Adrenal gland (tissue), 12 donors: ENCODE measurements around the gene MORF4L1. TPM values are rescaled to one million over a fixed set of nuclear protein-coding genes. Genes with fewer than 3 reads are reported as not detected.
A peak's percentile ranks its signal among the peaks of the same experiment; 100 is the strongest.

ENCODE experiments used
- DNase-seq, 7 donors: peaks; one replicate each; pipeline ENCODE4 v3.0.0-alpha.2; 2019 to 2020
- H3K27ac ChIP-seq, 5 donors: fragments of 200-600 bp; sonication (generic) in 4 of 5; 1 replicate in 3 of 5; 2 replicates in 2 of 5; pipeline versions ENCODE4 v1.5.1 to v1.8.0; 2016 to 2020; ENCODE audit warnings: mild to moderate bottlenecking in 1 of 5
- H3K27me3 ChIP-seq: fragments of 200-600 bp; 2 replicates; pipeline ENCODE4 v1.8.0; 2021
- H3K36me3 ChIP-seq, 2 donors: fragments of 200-600 bp; replicated peaks in 1 of 2; 1 replicate in 1 of 2; 2 replicates in 1 of 2; pipeline versions ENCODE4 v1.5.1 to v1.8.0; 2018 to 2022
- H3K4me1 ChIP-seq, 2 donors: fragments of 200-600 bp; replicated peaks in 1 of 2; 1 replicate in 1 of 2; 2 replicates in 1 of 2; pipeline versions ENCODE4 v1.5.1 to v1.8.0; 2018 to 2021
- H3K4me3 ChIP-seq, 4 donors: fragments of 200-600 bp; sonication (generic) in 3 of 4; one replicate each; pipeline ENCODE4 v1.5.1; 2016 to 2018
- H3K9me3 ChIP-seq, 3 donors: fragments of 200-600 bp; sonication (generic) in 1 of 3; replicated peaks in 1 of 3; 1 replicate in 2 of 3; 2 replicates in 1 of 3; pipeline versions ENCODE4 v1.5.1 to v1.8.0; 2016 to 2021
- POLR2A ChIP-seq, 2 donors: fragments of 450-650 bp; IDR thresholded peaks; one replicate each; pipeline ENCODE4 v1.6.1; 2017; ENCODE audit warnings: antibody characterized with exemption in 2 of 2, mild to moderate bottlenecking in 2 of 2, moderate library complexity in 1 of 2
- WGBS, 4 donors: extraction: QIAGEN DNeasy Blood & Tissue Kit in 2 of 4; methylation state at CpG; one replicate each; pipeline versions ENCODE4 v1.1.5 to v1.1.7; 2013 to 2017; 5-methylcytosine and 5-hydroxymethylcytosine counted together
- intact Hi-C, 2 donors: fragments of 100-400 bp; cut with DNase I; formaldehyde crosslinking; loops; one replicate each; pipeline versions ENCODE4 v1.14.1 to v1.15.0; 2022 to 2023
- polyA plus RNA-seq, 3 donors: library from polyadenylated mRNA; stranded (reverse); fragments of 200-250 nt in 2 of 3; fragments of 350-450 nt in 1 of 3; fragmentation: Illumina TruSeq in 1 of 3; extraction: RNeasy Lipid Tissue Mini Kit (QIAGEN cat#74804) in 1 of 3; gene quantifications; one replicate each; pipeline ENCODE4 v1.2.3, GENCODE V29; 2013 to 2014
- small RNA-seq, 2 donors: library from RNA; depleted of rRNA; stranded (forward); fragments of <200 nt; gene quantifications; one replicate each; pipeline ENCODE3, GENCODE V24; 2016
- total RNA-seq, 9 donors: library from RNA; depleted of rRNA in 4 of 9; stranded (reverse); fragments of >200 nt in 4 of 9; fragments of 120-200 nt in 1 of 9; fragmentation: NEBNext Ultra II Directional in 1 of 9; extraction: Animal tissue kit (Norgen Biotek cat#: 25700) in 1 of 9; gene quantifications; one replicate each; pipeline versions ENCODE4 v1.1.0 to v1.2.4, GENCODE V29; 2013 to 2023
- TF ChIP-seq, protein P1 (sequence below), 6 experiments: fragments of 450-650 bp in 4 of 6; fragments of 200-600 bp in 2 of 6; sonication (generic) in 1 of 6; IDR thresholded peaks; 1 replicate in 5 of 6; 2 replicates in 1 of 6; pipeline versions ENCODE4 v1.5.1 to v1.8.0; 2016 to 2021; ENCODE audit warnings: antibody characterized with exemption in 6 of 6, mild to moderate bottlenecking in 2 of 6, moderate library complexity in 1 of 6
- donor health status: healthy with polysubstance abuse.
- donor health status: Bipolar disorder and iron deficiency.
- donor health status: DM: yes; HTN: yes; CAD: no.
- donor health status: DM: no; HTN: no; CAD: no.
- donor health status: DM: no; HTN: no; CAD: no.
- donor health status: DM: yes; HTN: yes; CAD: no.

MORF4L1 gene
- total and polyA plus RNA-seq, 12 donors: 99.8 to 935 (median 342) TPM

DNA sequence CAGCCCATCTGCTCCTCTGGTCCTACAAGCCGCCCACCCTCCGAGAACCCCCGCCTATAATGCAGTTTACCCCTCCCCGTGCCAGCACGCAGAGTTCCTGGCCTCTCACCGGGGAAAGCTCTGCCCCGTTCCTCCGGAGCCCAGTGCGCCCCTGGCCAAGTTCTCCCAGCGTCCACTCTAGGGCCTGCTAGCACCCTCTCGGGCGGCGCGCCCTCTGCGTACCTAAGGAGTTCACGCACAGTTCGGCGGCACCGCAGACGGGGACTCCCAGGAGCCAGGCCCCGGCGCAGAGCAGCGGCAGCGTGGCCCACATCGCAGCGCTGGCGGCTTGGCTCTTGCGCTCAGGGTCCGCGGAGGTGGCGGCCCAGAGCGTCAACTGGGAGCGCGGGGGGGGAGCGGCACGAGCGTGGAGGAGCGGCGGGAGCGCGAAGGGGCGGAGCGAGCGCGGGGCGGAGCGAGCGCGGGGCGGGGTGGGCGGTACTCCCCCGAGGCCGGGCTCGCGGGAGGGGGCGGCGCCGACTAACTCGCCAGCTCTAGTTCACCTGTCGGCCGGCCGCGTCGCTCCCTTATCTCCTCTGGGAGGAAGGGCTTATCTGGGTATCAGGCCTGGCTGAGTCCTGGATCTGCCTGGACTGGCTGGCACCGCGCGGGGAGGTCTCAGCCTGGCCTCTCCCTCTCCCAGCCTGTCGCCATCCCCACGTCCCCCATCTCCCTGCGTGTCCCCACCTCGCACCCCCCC, 72.1 kb downstream of the MORF4L1 start, which contains the start of gene CTSH:
CTSH (minus strand) TSS at position 378 of the 739 bp plus-strand sequence; CDS start at position 313, 65 bp downstream.
- TF ChIP-seq, protein P1, sequence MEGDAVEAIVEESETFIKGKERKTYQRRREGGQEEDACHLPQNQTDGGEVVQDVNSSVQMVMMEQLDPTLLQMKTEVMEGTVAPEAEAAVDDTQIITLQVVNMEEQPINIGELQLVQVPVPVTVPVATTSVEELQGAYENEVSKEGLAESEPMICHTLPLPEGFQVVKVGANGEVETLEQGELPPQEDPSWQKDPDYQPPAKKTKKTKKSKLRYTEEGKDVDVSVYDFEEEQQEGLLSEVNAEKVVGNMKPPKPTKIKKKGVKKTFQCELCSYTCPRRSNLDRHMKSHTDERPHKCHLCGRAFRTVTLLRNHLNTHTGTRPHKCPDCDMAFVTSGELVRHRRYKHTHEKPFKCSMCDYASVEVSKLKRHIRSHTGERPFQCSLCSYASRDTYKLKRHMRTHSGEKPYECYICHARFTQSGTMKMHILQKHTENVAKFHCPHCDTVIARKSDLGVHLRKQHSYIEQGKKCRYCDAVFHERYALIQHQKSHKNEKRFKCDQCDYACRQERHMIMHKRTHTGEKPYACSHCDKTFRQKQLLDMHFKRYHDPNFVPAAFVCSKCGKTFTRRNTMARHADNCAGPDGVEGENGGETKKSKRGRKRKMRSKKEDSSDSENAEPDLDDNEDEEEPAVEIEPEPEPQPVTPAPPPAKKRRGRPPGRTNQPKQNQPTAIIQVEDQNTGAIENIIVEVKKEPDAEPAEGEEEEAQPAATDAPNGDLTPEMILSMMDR (IDR thresholded peaks at IDR 0.05): no peak
- TF ChIP-seq POLR2A (IDR thresholded peaks at IDR 0.05): peak in 1 of 2 donors; percentile 62
- peak within 1 kb of the TSS in 2 of 4 donors; percentile 53 to 68 for H3K4me3 ChIP-seq
- H3K27ac ChIP-seq: peak within 1 kb of the TSS in 3 of 5 donors; percentile 70 to 77 (median 72)
- peak; percentile 73 to 90 (median 83) for DNase-seq
- H3K27me3 ChIP-seq: no peaks in the 10 kb centered on the region
- peaks cover 8 to 9% of the 10 kb centered on the region in 2 donors for H3K4me1 ChIP-seq
- H3K9me3 ChIP-seq: no peaks in the 10 kb centered on the region
- no peaks in the 10 kb centered on the region for H3K36me3 ChIP-seq
- 2 to 8% (median 2%) methylated on average over 9 to 71 of the region's 71 CpGs for WGBS, 4 donors
- intact Hi-C loops: no loop called here

- no peak for DNase-seq
These were observed 73.8 kb downstream of the MORF4L1 start for GRCh38 chr15:78946493-78946892.

GRCh38 chr15:78947506-78947905, 74.8 kb downstream of the MORF4L1 start:
- H3K4me3 ChIP-seq: no peak overlapping the region
- DNase-seq: no peak
- TF ChIP-seq POLR2A (IDR thresholded peaks at IDR 0.05): no peak
- TF ChIP-seq, protein P1 (IDR thresholded peaks at IDR 0.05): no peak
- no peaks in the 10 kb centered on the region for H3K36me3 ChIP-seq
- intact Hi-C loops: no loop called here
- 72 to 91% (median 85%) methylated on average over 2 to 5 of the region's 5 CpGs for WGBS, 4 donors
- peaks cover 20 to 26% of the 10 kb centered on the region in 2 donors for H3K4me1 ChIP-seq
- no peaks in the 10 kb centered on the region for H3K27me3 ChIP-seq
- no peaks in the 10 kb centered on the region for H3K9me3 ChIP-seq
- no peak overlapping the region for H3K27ac ChIP-seq

More at GRCh38 chr15:78946493-78946892, 73.8 kb downstream of the MORF4L1 start:
- no peaks in the 10 kb centered on the region for H3K27me3 ChIP-seq
- no peaks in the 10 kb centered on the region for H3K36me3 ChIP-seq
- no peaks in the 10 kb centered on the region for H3K9me3 ChIP-seq
- WGBS, 4 donors: 59 to 90% (median 89%) methylated on average over 5 of the region's 5 CpGs
- H3K4me1 ChIP-seq: peaks cover 16% of the 10 kb centered on the region in 2 donors
- H3K27ac ChIP-seq: no peak overlapping the region
- no peak for TF ChIP-seq POLR2A (IDR thresholded peaks at IDR 0.05)
- TF ChIP-seq, protein P1 (IDR thresholded peaks at IDR 0.05): no peak
- H3K4me3 ChIP-seq: no peak overlapping the region
- intact Hi-C loops: no loop called here

Small RNA genes within 50 kb of the gene (small RNA-seq; reads per million reads assigned to genes)
- gene RNU6-415P: 0 reads per million in 2 donors

Other genes starting within 250 kb of the MORF4L1 start
- 1 to 10 TPM in 4 of 9 donors, under 1 TPM in 5; 0.24 to 4.5 (median 0.93) TPM for gene CHRNB4, start 231.7 kb upstream of the MORF4L1 start, total RNA-seq
- 1 to 10 TPM in 2 of 3 donors, under 1 TPM in 1; 0.34 to 5.7 (median 1.9) TPM for gene CHRNB4, start 231.7 kb upstream of the MORF4L1 start, polyA plus RNA-seq
- gene ADAMTS7, start 61.4 kb upstream of the MORF4L1 start, total RNA-seq: 10 to 100 TPM in 4 of 9 donors, 1 to 10 TPM in 5; 2.1 to 13.5 (median 9.5) TPM
- gene ADAMTS7, start 61.4 kb upstream of the MORF4L1 start, polyA plus RNA-seq: 10 to 100 TPM in 2 of 3 donors, under 1 TPM in 1; 0.70 to 27.7 (median 15.4) TPM
- gene CTSH, start 72.2 kb downstream of the MORF4L1 start, total RNA-seq: 100 to 1,000 TPM in 7 of 9 donors, 10 to 100 TPM in 2; 24.2 to 303 (median 152) TPM
- gene CTSH, start 72.2 kb downstream of the MORF4L1 start, polyA plus RNA-seq: 100 to 1,000 TPM in 1 of 3 donors, 10 to 100 TPM in 2; 71.2 to 156 (median 89.7) TPM
- gene RASGRF1, start 217.9 kb downstream of the MORF4L1 start, total RNA-seq: 1 to 10 TPM in 2 of 9 donors, under 1 TPM in 7; 0.11 to 6.9 (median 0.52) TPM
- gene RASGRF1, start 217.9 kb downstream of the MORF4L1 start, polyA plus RNA-seq: under 1 TPM; 0.18 to 0.80 (median 0.40) TPM